Thoracic aorta (tissue), 2 donors: ENCODE data around the gene CEP85L. TPM values are rescaled to one million over a fixed set of nuclear protein-coding genes. Genes with fewer than 3 reads are reported as not detected.

Experiments used
- ATAC-seq: fragments of 150-250 bp; one replicate; pipeline ENCODE4 v1.8.0; 2017; ENCODE audit warnings: low read depth; ENCODE audit not compliant: insufficient number of reproducible peaks, low FRiP score
- DNase-seq: peaks from one replicate; pipeline ENCODE4 v3.0.0-alpha.2; 2020; ENCODE audit warnings: low spot score
- H3K27ac ChIP-seq, 2 donors: fragments of 200-600 bp; sonication (generic); 1 replicate in 1 of 2; 2 replicates in 1 of 2; pipeline ENCODE4 v1.5.1; 2016; ENCODE audit warnings: mild to moderate bottlenecking in 2 of 2, moderate library complexity in 2 of 2
- H3K27me3 ChIP-seq: fragments of 200-600 bp; sonication (generic); replicated peaks from 2 replicates; pipeline ENCODE4 v1.6.0; 2016; ENCODE audit warnings: mild to moderate bottlenecking; ENCODE audit not compliant: insufficient read depth
- H3K36me3 ChIP-seq: fragments of 200-600 bp; sonication (generic); one replicate; pipeline ENCODE4 v1.5.1; 2016
- H3K4me1 ChIP-seq, 2 donors: fragments of 200-600 bp; sonication (generic); 1 replicate in 1 of 2; 2 replicates in 1 of 2; pipeline versions ENCODE4 v1.5.1 to v1.6.0; 2016; ENCODE audit warnings: low read depth in 2 of 2, mild to moderate bottlenecking in 1 of 2; ENCODE audit not compliant: control insufficient read depth in 1 of 2
- H3K4me3 ChIP-seq: fragments of 200-600 bp; sonication (generic); 2 replicates; pipeline ENCODE4 v1.5.1; 2016; ENCODE audit warnings: mild to moderate bottlenecking
- H3K9me3 ChIP-seq: fragments of 200-600 bp; sonication (generic); 2 replicates; pipeline ENCODE4 v1.5.1; 2016
- total RNA-seq, 2 donors: library from RNA; depleted of rRNA; stranded (reverse); fragments of >200 nt; gene quantifications; one replicate each; pipeline versions ENCODE4 v1.1.0 to v1.2.3, GENCODE V29; 2016
- TF ChIP-seq, protein P1 (sequence below): fragments of 200-600 bp; sonication (generic); IDR thresholded peaks from one replicate; pipeline ENCODE4 v1.5.1; 2019; ENCODE audit warnings: antibody characterized with exemption

Gene CEP85L
- total RNA-seq, 2 donors from 2014 or later: 13.3 to 22.7 TPM

GRCh38 chr6:118569498-118569897, 81.9 kb downstream of the CEP85L start:
- TF ChIP-seq, protein P1, sequence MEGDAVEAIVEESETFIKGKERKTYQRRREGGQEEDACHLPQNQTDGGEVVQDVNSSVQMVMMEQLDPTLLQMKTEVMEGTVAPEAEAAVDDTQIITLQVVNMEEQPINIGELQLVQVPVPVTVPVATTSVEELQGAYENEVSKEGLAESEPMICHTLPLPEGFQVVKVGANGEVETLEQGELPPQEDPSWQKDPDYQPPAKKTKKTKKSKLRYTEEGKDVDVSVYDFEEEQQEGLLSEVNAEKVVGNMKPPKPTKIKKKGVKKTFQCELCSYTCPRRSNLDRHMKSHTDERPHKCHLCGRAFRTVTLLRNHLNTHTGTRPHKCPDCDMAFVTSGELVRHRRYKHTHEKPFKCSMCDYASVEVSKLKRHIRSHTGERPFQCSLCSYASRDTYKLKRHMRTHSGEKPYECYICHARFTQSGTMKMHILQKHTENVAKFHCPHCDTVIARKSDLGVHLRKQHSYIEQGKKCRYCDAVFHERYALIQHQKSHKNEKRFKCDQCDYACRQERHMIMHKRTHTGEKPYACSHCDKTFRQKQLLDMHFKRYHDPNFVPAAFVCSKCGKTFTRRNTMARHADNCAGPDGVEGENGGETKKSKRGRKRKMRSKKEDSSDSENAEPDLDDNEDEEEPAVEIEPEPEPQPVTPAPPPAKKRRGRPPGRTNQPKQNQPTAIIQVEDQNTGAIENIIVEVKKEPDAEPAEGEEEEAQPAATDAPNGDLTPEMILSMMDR: no peak
- peaks cover 0 to 11% of the 10 kb centered on the region in 2 donors for H3K4me1 ChIP-seq
- peaks cover 7% of the 10 kb centered on the region for H3K36me3 ChIP-seq
- H3K4me3 ChIP-seq: no peak overlapping the region
- no peak overlapping the region for H3K27ac ChIP-seq
- H3K27me3 ChIP-seq: no peaks in the 10 kb centered on the region
- peaks cover 14% of the 10 kb centered on the region for H3K9me3 ChIP-seq
- no peak for DNase-seq
- no peak for ATAC-seq

DNA sequence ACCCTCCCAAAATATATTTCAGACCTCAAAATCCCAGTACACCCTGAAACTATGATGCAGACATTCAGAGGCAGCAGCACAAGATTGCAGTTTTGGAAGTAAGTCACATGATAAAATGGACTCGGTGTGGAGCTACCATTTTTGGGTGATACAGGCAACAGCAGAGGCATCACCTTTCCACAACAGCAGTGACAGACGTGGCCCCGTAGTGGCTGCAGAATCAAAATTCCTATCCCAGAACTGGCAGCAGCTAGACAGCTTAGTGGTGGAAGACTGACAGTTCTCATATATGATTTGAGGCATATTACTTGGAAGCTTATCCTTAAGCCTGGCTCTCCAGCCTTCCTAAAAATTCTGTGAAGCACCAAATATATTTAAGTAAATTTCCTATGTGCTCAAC, 83.4 kb downstream of the CEP85L start:
- Histone ChIP-seq H3K27ac (peak overlapping the region in 1 of 2 donors; percentile 12), H3K4me1 (peaks cover 0 to 16% of the 10 kb centered on the region in 2 donors), H3K36me3 (no peaks in the 10 kb centered on the region), H3K9me3 (no peaks in the 10 kb centered on the region), H3K27me3 (no peaks in the 10 kb centered on the region), H3K4me3 (no peak overlapping the region)
- no peak for DNase-seq
- TF ChIP-seq, protein P1: no peak
- no peak for ATAC-seq

- peaks cover 11 to 34% of the 10 kb centered on the region in 2 donors for H3K4me1 ChIP-seq
- no peak overlapping the region for H3K4me3 ChIP-seq
- no peaks in the 10 kb centered on the region for H3K27me3 ChIP-seq
- no peak overlapping the region for H3K27ac ChIP-seq
- peaks cover 5% of the 10 kb centered on the region for H3K36me3 ChIP-seq
- no peaks in the 10 kb centered on the region for H3K9me3 ChIP-seq
- TF ChIP-seq, protein P1: no peak
- DNase-seq: no peak
- no peak for ATAC-seq
Measured at GRCh38 chr6:118565311-118565960, 86.0 kb downstream of the CEP85L start.

GRCh38 chr6:118562959-118563358, 88.4 kb downstream of the CEP85L start:
- H3K4me1 ChIP-seq: peaks cover 25 to 50% of the 10 kb centered on the region in 2 donors
- peaks cover 18% of the 10 kb centered on the region for H3K36me3 ChIP-seq
- no peak for DNase-seq
- peak overlapping the region; percentile 19 to 64 for H3K27ac ChIP-seq
- no peak overlapping the region for H3K4me3 ChIP-seq
- TF ChIP-seq, protein P1: no peak
- peak; percentile 79 for ATAC-seq
- no peaks in the 10 kb centered on the region for H3K9me3 ChIP-seq
- H3K27me3 ChIP-seq: no peaks in the 10 kb centered on the region

DNA sequence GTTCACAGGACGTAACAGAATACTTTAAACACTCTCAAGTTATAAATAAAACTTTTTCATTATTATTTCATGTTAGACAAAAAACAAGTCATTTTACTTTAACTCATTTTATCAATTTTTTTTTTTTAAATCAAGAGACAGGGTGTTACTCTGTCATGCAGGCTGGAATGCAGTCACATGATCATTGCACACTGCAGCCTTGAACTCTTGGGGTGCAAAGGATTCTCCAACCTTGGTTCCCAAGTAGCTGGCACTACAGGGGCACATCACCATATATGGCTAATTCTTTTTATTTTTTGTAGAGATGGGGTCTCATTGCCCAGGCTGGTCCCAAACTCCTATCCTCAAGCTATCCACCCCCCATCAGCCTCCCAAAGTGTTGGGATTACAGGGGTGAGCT, 89.1 kb downstream of the CEP85L start:
- H3K36me3 ChIP-seq: peaks cover 18% of the 10 kb centered on the region
- ATAC-seq (no peak), DNase-seq (no peak)
- no peak overlapping the region for H3K4me3 ChIP-seq
- H3K4me1 ChIP-seq: peaks cover 25 to 50% of the 10 kb centered on the region in 2 donors
- no peaks in the 10 kb centered on the region for H3K9me3 ChIP-seq
- H3K27me3 ChIP-seq: no peaks in the 10 kb centered on the region
- peak overlapping the region; percentile 19 to 62 for H3K27ac ChIP-seq
- TF ChIP-seq, protein P1: no peak
